Esophagus (tissue), 2 donors: ENCODE results near the gene PHF21A. TPM values are rescaled to one million over a fixed set of nuclear protein-coding genes. Genes with fewer than 3 reads are reported as not detected.

ENCODE experiments used
- H3K27ac ChIP-seq, 2 donors: one replicate each; pipeline ENCODE4 v1.5.1; 2013; ENCODE audit warnings: low read depth in 2 of 2, mild to moderate bottlenecking in 2 of 2, inconsistent platforms in 1 of 2, low read length in 1 of 2, moderate library complexity in 1 of 2
- H3K27me3 ChIP-seq, 2 donors: one replicate each; pipeline ENCODE4 v1.6.1; 2013; ENCODE audit warnings: low read length in 2 of 2, control low read depth in 1 of 2, mild to moderate bottlenecking in 1 of 2; ENCODE audit not compliant: insufficient read depth in 2 of 2, control insufficient read depth in 1 of 2
- H3K36me3 ChIP-seq, 2 donors: one replicate each; pipeline ENCODE4 v1.6.1; 2013; ENCODE audit warnings: low read length in 1 of 2; ENCODE audit not compliant: control insufficient read depth in 2 of 2, insufficient read depth in 2 of 2
- H3K4me1 ChIP-seq, 2 donors: one replicate each; pipeline ENCODE4 v1.6.1; 2013; ENCODE audit warnings: low read length in 1 of 2; ENCODE audit not compliant: control insufficient read depth in 2 of 2, insufficient read depth in 2 of 2
- H3K4me3 ChIP-seq, 2 donors: one replicate each; pipeline ENCODE4 v1.5.1; 2013; ENCODE audit warnings: low read length in 2 of 2, mild to moderate bottlenecking in 2 of 2, low read depth in 1 of 2, moderate library complexity in 1 of 2
- H3K9me3 ChIP-seq, 2 donors: one replicate each; pipeline ENCODE4 v1.6.1; 2013; ENCODE audit warnings: mild to moderate bottlenecking in 2 of 2, low read depth in 1 of 2, low read length in 1 of 2, moderate library complexity in 1 of 2; ENCODE audit not compliant: control insufficient read depth in 2 of 2, insufficient read depth in 1 of 2
- WGBS, 2 donors: extraction: QIAGEN DNeasy Blood & Tissue Kit; methylation state at CpG; one replicate each; pipeline ENCODE4 v1.1.7; 2013; 5-methylcytosine and 5-hydroxymethylcytosine counted together
- polyA plus RNA-seq, 2 donors: library from polyadenylated mRNA; stranded (reverse); fragments of 200-250 nt; gene quantifications; one replicate each; pipeline ENCODE4 v1.2.3, GENCODE V29; 2013
- donor health status: healthy with polysubstance abuse.
- donor health status: Bipolar disorder and iron deficiency.

PHF21A gene
- polyA plus RNA-seq, result 10 to 100 TPM in 1 of 2 donors, 1 to 10 TPM in 1; 8.8 to 14.0 TPM

- Histone ChIP-seq H3K36me3 (no peaks in the 10 kb centered on the region), H3K27me3 (no peaks in the 10 kb centered on the region), H3K4me3 (peak within 1 kb of the TSS; percentile 77), H3K27ac (peak within 1 kb of the TSS; percentile 96 to 98), H3K9me3 (no peaks in the 10 kb centered on the region), H3K4me1 (no peaks in the 10 kb centered on the region)
- 0% methylated on average over 27 to 52 of the region's 52 CpGs for WGBS, 2 donors
Measured at GRCh38 chr11:46121301-46121723, at the start of gene PHF21A. Gene PHF21A (minus strand): TSS chr11:46121454. CDS start chr11:46084219, 37,235 bp downstream.

GRCh38 chr11:46170797-46171196 is 49.5 kb upstream of the PHF21A start:
- Histone ChIP-seq H3K36me3 (no peaks in the 10 kb centered on the region), H3K4me1 (no peaks in the 10 kb centered on the region), H3K27ac (no peak overlapping the region), H3K4me3 (no peak overlapping the region), H3K9me3 (no peaks in the 10 kb centered on the region), H3K27me3 (no peaks in the 10 kb centered on the region)

- no peak overlapping the region for H3K4me3 ChIP-seq
- H3K27ac ChIP-seq, result no peak overlapping the region
- WGBS, 2 donors, result 81 to 82% methylated on average over 5 of the region's 5 CpGs
- no peaks in the 10 kb centered on the region for H3K36me3 ChIP-seq
- H3K9me3 ChIP-seq, result no peaks in the 10 kb centered on the region
- H3K27me3 ChIP-seq, result peaks cover 0 to 7% of the 10 kb centered on the region in 2 donors
- H3K4me1 ChIP-seq, result peaks cover 0 to 5% of the 10 kb centered on the region in 2 donors
Measured at GRCh38 chr11:46162700-46163099, 41.4 kb upstream of the PHF21A start.

GRCh38 chr11:46161201-46161600 is 39.9 kb upstream of the PHF21A start:
- H3K27me3 ChIP-seq, result peaks cover 0 to 7% of the 10 kb centered on the region in 2 donors
- 83 to 86% methylated on average over 7 of the region's 7 CpGs for WGBS, 2 donors
- no peaks in the 10 kb centered on the region for H3K9me3 ChIP-seq
- peaks cover 0 to 5% of the 10 kb centered on the region in 2 donors for H3K4me1 ChIP-seq
- H3K4me3 ChIP-seq, result no peak overlapping the region
- H3K27ac ChIP-seq, result no peak overlapping the region
- H3K36me3 ChIP-seq, result no peaks in the 10 kb centered on the region

GRCh38 chr11:46160100-46160499 is 38.8 kb upstream of the PHF21A start:
- Histone ChIP-seq H3K4me1 (peaks cover 0 to 5% of the 10 kb centered on the region in 2 donors), H3K9me3 (no peaks in the 10 kb centered on the region), H3K4me3 (no peak overlapping the region), H3K27ac (no peak overlapping the region), H3K27me3 (peaks cover 0 to 7% of the 10 kb centered on the region in 2 donors), H3K36me3 (no peaks in the 10 kb centered on the region)
- WGBS, 2 donors, result 49 to 52% methylated on average over 3 of the region's 3 CpGs

DNA sequence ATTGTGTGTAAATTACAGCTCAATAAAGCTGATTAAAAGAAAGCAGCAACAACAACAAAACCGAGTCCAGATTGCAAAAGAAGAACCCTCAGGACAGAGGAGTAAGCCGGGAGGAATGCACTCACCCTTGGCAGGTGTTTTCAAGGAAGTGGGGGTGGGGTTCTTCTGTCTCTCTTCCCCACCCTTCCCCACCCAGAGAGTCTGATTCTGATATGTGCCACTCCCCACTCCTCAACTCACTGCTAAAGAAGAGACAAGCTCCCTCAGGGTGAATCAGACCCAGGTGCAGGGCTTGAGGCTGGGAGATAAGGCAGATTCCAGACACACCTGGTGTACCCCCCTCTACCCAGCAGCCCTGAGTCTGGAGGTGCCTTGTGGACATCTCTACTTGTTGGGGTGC is 38.4 kb upstream of the PHF21A start:
- H3K9me3 ChIP-seq, result no peaks in the 10 kb centered on the region
- H3K36me3 ChIP-seq, result no peaks in the 10 kb centered on the region
- peaks cover 0 to 5% of the 10 kb centered on the region in 2 donors for H3K4me1 ChIP-seq
- 16 to 31% methylated on average over 2 of the region's 2 CpGs for WGBS, 2 donors
- H3K4me3 ChIP-seq, result no peak overlapping the region
- peaks cover 0 to 6% of the 10 kb centered on the region in 2 donors for H3K27me3 ChIP-seq
- H3K27ac ChIP-seq, result no peak overlapping the region

GRCh38 chr11:46149826-46150225 is 28.6 kb upstream of the PHF21A start:
- Histone ChIP-seq H3K36me3 (no peaks in the 10 kb centered on the region), H3K9me3 (no peaks in the 10 kb centered on the region), H3K4me1 (no peaks in the 10 kb centered on the region), H3K4me3 (no peak overlapping the region), H3K27ac (no peak overlapping the region), H3K27me3 (no peaks in the 10 kb centered on the region)
- 64 to 75% methylated on average over 4 of the region's 4 CpGs for WGBS, 2 donors

DNA sequence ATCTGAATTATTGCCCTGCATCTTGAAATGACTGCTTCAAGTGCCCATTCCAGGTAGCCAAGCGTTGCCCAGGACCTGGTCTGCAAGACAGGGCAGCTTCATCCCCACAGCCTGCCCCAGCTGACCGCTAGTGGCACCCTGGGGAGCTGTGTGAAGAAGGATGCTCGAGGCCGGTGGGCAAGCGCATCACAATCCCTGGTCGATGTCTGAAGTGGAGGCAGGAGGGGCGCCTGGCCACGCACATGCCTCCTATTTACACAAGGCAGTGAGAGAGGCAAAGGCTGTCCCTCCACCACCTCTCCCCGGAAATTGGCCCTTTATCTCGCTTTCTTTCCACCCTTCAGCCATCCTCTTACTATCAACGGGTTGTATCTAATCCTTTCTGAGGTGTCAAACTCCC is 28.1 kb upstream of the PHF21A start:
- WGBS, 2 donors, result 26 to 34% methylated on average over 11 of the region's 11 CpGs
- H3K27ac ChIP-seq, result no peak overlapping the region
- H3K36me3 ChIP-seq, result no peaks in the 10 kb centered on the region

GRCh38 chr11:46144741-46145140 is 23.5 kb upstream of the PHF21A start:
- H3K4me1 ChIP-seq, result no peaks in the 10 kb centered on the region
- H3K36me3 ChIP-seq, result no peaks in the 10 kb centered on the region
- no peak overlapping the region for H3K27ac ChIP-seq
- 74 to 78% methylated on average over 8 of the region's 8 CpGs for WGBS, 2 donors
- H3K9me3 ChIP-seq, result no peaks in the 10 kb centered on the region
- no peaks in the 10 kb centered on the region for H3K27me3 ChIP-seq
- H3K4me3 ChIP-seq, result no peak overlapping the region

More for the DNA sequence above, 28.1 kb upstream of the PHF21A start:
- Histone ChIP-seq H3K4me3 (no peak overlapping the region), H3K9me3 (no peaks in the 10 kb centered on the region), H3K27me3 (no peaks in the 10 kb centered on the region), H3K4me1 (no peaks in the 10 kb centered on the region)

DNA sequence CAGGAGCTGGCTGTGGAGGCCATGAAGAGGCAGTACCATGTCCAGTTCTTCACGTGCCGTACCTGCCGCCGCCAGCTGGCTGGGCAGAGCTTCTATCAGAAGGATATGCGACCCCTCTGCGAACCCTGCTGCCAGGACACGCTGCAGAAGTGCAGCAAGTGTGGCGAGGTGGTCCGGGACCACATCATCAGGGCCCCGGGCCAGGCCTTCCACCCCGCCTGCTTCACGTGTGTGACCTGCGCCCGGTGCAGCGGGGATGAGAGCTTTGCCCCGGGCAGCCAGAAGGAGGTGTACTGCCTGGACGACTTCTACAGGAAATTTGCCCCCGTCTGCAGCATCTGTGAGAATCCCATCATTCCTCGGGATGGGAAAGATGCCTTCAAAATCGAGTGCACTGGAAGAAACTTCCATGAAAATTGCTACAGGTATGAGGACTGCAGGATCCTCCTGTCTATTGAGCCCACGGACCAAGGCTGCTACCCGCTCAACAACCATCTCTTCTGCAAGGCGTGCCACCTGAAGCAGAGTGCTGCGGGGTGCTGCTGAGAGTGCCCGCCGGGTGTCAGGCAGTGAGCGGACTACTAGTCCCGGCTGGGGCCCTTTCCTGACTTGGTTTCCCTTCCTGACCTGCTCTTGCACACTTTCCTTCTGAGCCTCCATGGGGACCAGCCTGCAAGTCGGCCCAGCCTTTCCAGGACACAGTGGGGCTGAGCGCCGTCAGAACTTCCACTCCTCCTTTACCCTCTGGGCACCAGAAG is 22.0 kb upstream of the PHF21A start:
- WGBS, 2 donors, result 86 to 88% methylated on average over 31 of the region's 31 CpGs
- no peaks in the 10 kb centered on the region for H3K27me3 ChIP-seq
- H3K36me3 ChIP-seq, result no peaks in the 10 kb centered on the region
- H3K9me3 ChIP-seq, result no peaks in the 10 kb centered on the region
- H3K4me1 ChIP-seq, result no peaks in the 10 kb centered on the region
- H3K4me3 ChIP-seq, result no peak overlapping the region
- H3K27ac ChIP-seq, result no peak overlapping the region
